HEK293 (cell line): ENCODE results near the gene NPDC1.

Experiments
- CTCF ChIA-PET: fragments of 350-600 bp; formaldehyde crosslinking; extraction: SDS; loops from one replicate; lab custom pipeline; 2021; ENCODE audit warnings: antibody characterized with exemption; lab: Yijun Ruan, JAX
- POLR2A ChIA-PET: fragments of 300-600 bp; formaldehyde crosslinking; extraction: SDS; loops from one replicate; lab custom pipeline; 2020; ENCODE audit warnings: antibody characterized with exemption, inconsistent platforms; lab: Yijun Ruan, JAX
- H3K27ac ChIP-seq: fragments of 200-500 bp; sonication (Bioruptor generic); 2 replicates; pipeline ENCODE4 v1.5.1; 2014; ENCODE audit warnings: low read depth, low read length, control low read depth, inconsistent platforms; ENCODE audit errors: extremely low read depth
- H3K36me3 ChIP-seq, 2 experiments: fragments of 200-500 bp in 1 of 2; sonication (Bioruptor generic) in 1 of 2; 1 replicate in 1 of 2; 2 replicates in 1 of 2; pipeline ENCODE4 v1.5.1; 2014 to 2017; ENCODE audit warnings: inconsistent platforms in 2 of 2, low read length in 2 of 2; ENCODE audit not compliant: control insufficient read depth in 2 of 2, insufficient read depth in 1 of 2
- H3K4me1 ChIP-seq: fragments of 200-500 bp; sonication (Bioruptor generic); 2 replicates; pipeline ENCODE4 v1.5.1; 2014; ENCODE audit warnings: mild to moderate bottlenecking, low read length, inconsistent platforms; ENCODE audit not compliant: control insufficient read depth, insufficient read depth
- H3K4me3 ChIP-seq: 2 replicates; pipeline ENCODE4 v1.5.1; 2011; ENCODE audit warnings: low read depth, mild to moderate bottlenecking, control low read depth, low read length, moderate library complexity
- H3K9me3 ChIP-seq: fragments of 200-500 bp; sonication (Bioruptor generic); 2 replicates; pipeline ENCODE4 v1.5.1; 2014; ENCODE audit warnings: low read depth, low read length, inconsistent platforms; ENCODE audit not compliant: control insufficient read depth, insufficient read depth
- GLI4 ChIP-seq: fragments of 450-650 bp; formaldehyde crosslinking; IDR thresholded peaks from 2 replicates; pipeline ENCODE4 v1.5.1; 2016; ENCODE audit warnings: missing biosample characterization, missing genetic modification characterization
- INSM2 ChIP-seq: fragments of 450-650 bp; formaldehyde crosslinking; IDR thresholded peaks from 2 replicates; pipeline ENCODE4 v1.5.1; 2016; ENCODE audit warnings: missing biosample characterization, missing genetic modification characterization
- KLF9 ChIP-seq: fragments of 450-650 bp; formaldehyde crosslinking; IDR thresholded peaks from 2 replicates; pipeline ENCODE4 v1.5.1; 2016; ENCODE audit warnings: missing biosample characterization, missing genetic modification characterization, low read depth
- MEIS1 ChIP-seq: sonication (generic); formaldehyde crosslinking; IDR thresholded peaks from 2 replicates; pipeline ENCODE4 v1.8.1; 2022; ENCODE audit warnings: missing genetic modification reagents, mild to moderate bottlenecking, borderline replicate concordance
- MYNN ChIP-seq: fragments of 450-650 bp; formaldehyde crosslinking; IDR thresholded peaks from 2 replicates; pipeline ENCODE4 v1.5.1; 2016; ENCODE audit warnings: missing biosample characterization, missing genetic modification characterization, borderline replicate concordance
- OVOL3 ChIP-seq: fragments of 450-650 bp; formaldehyde crosslinking; IDR thresholded peaks from 2 replicates; pipeline ENCODE4 v1.5.1; 2016; ENCODE audit warnings: missing biosample characterization, missing genetic modification characterization
- SP2 ChIP-seq: fragments of 450-650 bp; formaldehyde crosslinking; IDR thresholded peaks from 2 replicates; pipeline ENCODE4 v1.5.1; 2016; ENCODE audit warnings: missing biosample characterization, missing genetic modification characterization
- WT1 ChIP-seq: fragments of 450-650 bp; formaldehyde crosslinking; IDR thresholded peaks from 2 replicates; pipeline ENCODE4 v1.5.1; 2016; ENCODE audit warnings: missing biosample characterization, missing genetic modification characterization
- ZBTB17 ChIP-seq: fragments of 450-650 bp; formaldehyde crosslinking; IDR thresholded peaks from 2 replicates; pipeline ENCODE4 v1.5.1; 2016; ENCODE audit warnings: missing biosample characterization, missing genetic modification characterization
- ZBTB20 ChIP-seq: fragments of 450-650 bp; formaldehyde crosslinking; IDR thresholded peaks from 2 replicates; pipeline ENCODE4 v1.5.1; 2016; ENCODE audit warnings: missing biosample characterization, missing genetic modification characterization
- ZBTB48 ChIP-seq: fragments of 450-650 bp; formaldehyde crosslinking; IDR thresholded peaks from 2 replicates; pipeline ENCODE4 v1.5.1; 2016; ENCODE audit warnings: missing biosample characterization, missing genetic modification characterization
- ZBTB8A ChIP-seq: fragments of 450-650 bp; formaldehyde crosslinking; IDR thresholded peaks from 2 replicates; pipeline ENCODE4 v1.5.1; 2016; ENCODE audit warnings: missing biosample characterization, missing genetic modification characterization
- ZEB2 ChIP-seq: fragments of 450-650 bp; formaldehyde crosslinking; IDR thresholded peaks from 2 replicates; pipeline ENCODE4 v1.5.1; 2016; ENCODE audit warnings: missing biosample characterization, missing genetic modification characterization
- ZNF214 ChIP-seq: fragments of 450-650 bp; formaldehyde crosslinking; IDR thresholded peaks from 2 replicates; pipeline ENCODE4 v1.5.1; 2017; ENCODE audit warnings: missing biosample characterization, mild to moderate bottlenecking, missing genetic modification characterization, borderline replicate concordance
- ZNF266 ChIP-seq: fragments of 450-650 bp; formaldehyde crosslinking; IDR thresholded peaks from 2 replicates; pipeline ENCODE4 v1.5.1; 2016; ENCODE audit warnings: missing biosample characterization, missing genetic modification characterization, low read depth
- ZNF302 ChIP-seq: fragments of 450-650 bp; formaldehyde crosslinking; IDR thresholded peaks from 2 replicates; pipeline ENCODE4 v1.5.1; 2016; ENCODE audit warnings: missing biosample characterization, missing genetic modification characterization, low read depth
- ZNF311 ChIP-seq: fragments of 450-650 bp; formaldehyde crosslinking; IDR thresholded peaks from 2 replicates; pipeline ENCODE4 v1.5.1; 2017; ENCODE audit warnings: missing biosample characterization, missing genetic modification characterization, borderline replicate concordance
- ZNF610 ChIP-seq: fragments of 450-650 bp; formaldehyde crosslinking; IDR thresholded peaks from 2 replicates; pipeline ENCODE4 v1.5.1; 2016; ENCODE audit warnings: missing biosample characterization, missing genetic modification characterization, borderline replicate concordance
- ZNF623 ChIP-seq: fragments of 450-650 bp; formaldehyde crosslinking; IDR thresholded peaks from 2 replicates; pipeline ENCODE4 v1.5.1; 2016; ENCODE audit warnings: missing biosample characterization, missing genetic modification characterization
- ZNF629 ChIP-seq: fragments of 450-650 bp; formaldehyde crosslinking; IDR thresholded peaks from 2 replicates; pipeline ENCODE4 v1.5.1; 2017; ENCODE audit warnings: missing biosample characterization, missing genetic modification characterization
- ZNF654 ChIP-seq: fragments of 450-650 bp; formaldehyde crosslinking; IDR thresholded peaks from 2 replicates; pipeline ENCODE4 v1.5.1; 2016; ENCODE audit warnings: low read depth, missing biosample characterization, missing genetic modification characterization
- ZNF692 ChIP-seq: fragments of 450-650 bp; formaldehyde crosslinking; IDR thresholded peaks from 2 replicates; pipeline ENCODE4 v1.5.1; 2016; ENCODE audit warnings: missing biosample characterization, missing genetic modification characterization
- ZNF768 ChIP-seq: fragments of 450-650 bp; formaldehyde crosslinking; IDR thresholded peaks from 2 replicates; pipeline ENCODE4 v1.5.1; 2018; ENCODE audit warnings: missing biosample characterization, mild to moderate bottlenecking, missing genetic modification characterization
- ZNF777 ChIP-seq: fragments of 450-650 bp; formaldehyde crosslinking; IDR thresholded peaks from 2 replicates; pipeline ENCODE4 v1.5.1; 2017; ENCODE audit warnings: missing biosample characterization, missing genetic modification characterization, borderline replicate concordance
- ZNF830 ChIP-seq: fragments of 450-650 bp; IDR thresholded peaks from 2 replicates; pipeline ENCODE4 v1.5.0; 2018; ENCODE audit warnings: missing biosample characterization, missing genetic modification characterization, low read depth, mild to moderate bottlenecking, moderate library complexity
- TF ChIP-seq, protein P1 (sequence below): fragments of 450-650 bp; formaldehyde crosslinking; IDR thresholded peaks from 2 replicates; pipeline ENCODE4 v1.5.1; 2016; ENCODE audit warnings: missing biosample characterization, missing genetic modification characterization
- TF ChIP-seq, protein P2 (sequence below): fragments of 450-650 bp; formaldehyde crosslinking; IDR thresholded peaks from 2 replicates; pipeline ENCODE4; 2016; ENCODE audit warnings: missing biosample characterization, missing genetic modification characterization
- TF ChIP-seq, protein P3 (sequence below): fragments of 450-650 bp; formaldehyde crosslinking; IDR thresholded peaks from 2 replicates; pipeline ENCODE4 v1.5.1; 2017; ENCODE audit warnings: missing biosample characterization, missing genetic modification characterization
- TF ChIP-seq, protein P4 (sequence below): fragments of 450-650 bp; formaldehyde crosslinking; conservative IDR thresholded peaks from 2 replicates; pipeline ENCODE4 v1.5.1; 2016; ENCODE audit warnings: low read depth, missing biosample characterization, missing genetic modification characterization

The NPDC1 gene

DNA sequence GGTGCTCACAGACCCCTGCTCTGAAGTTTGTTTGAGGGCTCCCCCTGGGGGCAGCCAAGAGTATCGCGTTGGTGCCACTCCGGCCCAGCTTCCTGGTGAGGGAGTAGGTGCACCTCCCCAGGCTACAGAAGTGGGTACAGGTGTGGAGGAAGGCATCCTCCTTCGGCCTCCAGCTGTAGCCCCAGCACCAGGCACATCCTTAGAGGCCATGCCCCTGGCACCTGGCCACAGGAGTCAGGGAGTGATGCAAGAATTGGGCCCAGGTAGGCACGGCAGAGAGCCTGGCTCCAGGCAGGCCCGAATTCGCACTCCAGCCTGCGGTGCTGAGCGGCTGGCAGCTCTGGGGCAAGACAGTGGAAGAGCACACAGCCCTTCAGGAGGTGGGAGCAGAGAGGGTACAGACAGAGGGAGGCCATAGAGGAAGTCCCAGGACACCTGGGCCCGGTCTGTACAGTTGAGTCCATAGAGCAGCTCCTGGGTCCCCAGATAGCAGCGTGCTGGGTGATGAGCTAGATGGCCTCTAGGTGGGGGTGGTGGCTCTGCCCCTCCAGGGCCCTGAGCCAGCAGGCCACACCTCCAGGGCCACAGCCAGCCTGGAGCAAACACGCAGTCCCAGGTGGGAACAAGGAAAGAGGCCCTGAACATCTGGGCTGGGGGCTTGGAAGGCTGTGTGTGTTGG lies 22.0 kb upstream of the NPDC1 start:
- H3K36me3 ChIP-seq, result peaks cover 0 to 17% of the 10 kb centered on the region in 2 experiments; a peak in 1 of 3 replicates
- peaks cover 10% of the 10 kb centered on the region; the same call in 1 of the 2 replicates for H3K4me1 ChIP-seq
- POLR2A ChIA-PET, result interaction anchor here (0.6 to 9.1 kb wide), 16 partner anchors 9 to 188 kb away, joined by 3 to 137 read pairs (median 4); partner anchors contain the start of genes ENTPD2, MAN1B1, NDOR1 and NPDC1
- no peak overlapping the region for H3K4me3 ChIP-seq
- CTCF ChIA-PET, result interaction anchor here (0.6 to 11.3 kb wide), 36 partner anchors 9 to 946 kb away, joined by 3 to 237 read pairs (median 4); partner anchors contain the start of genes ABCA2, CYSRT1, ENTPD2 and MAN1B1
- H3K27ac ChIP-seq, result no peak overlapping the region
- no peaks in the 10 kb centered on the region for H3K9me3 ChIP-seq
- no peak for TF ChIP-seq ZNF266 (tag by site-specific recombination)
- TF ChIP-seq, protein P1, sequence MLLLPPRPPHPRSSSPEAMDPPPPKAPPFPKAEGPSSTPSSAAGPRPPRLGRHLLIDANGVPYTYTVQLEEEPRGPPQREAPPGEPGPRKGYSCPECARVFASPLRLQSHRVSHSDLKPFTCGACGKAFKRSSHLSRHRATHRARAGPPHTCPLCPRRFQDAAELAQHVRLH (tag by site-specific recombination), result no peak
- TF ChIP-seq ZBTB20, result peak; percentile 73
- TF ChIP-seq INSM2 (tag by site-specific recombination), result no peak
- TF ChIP-seq ZNF777 (tag by site-specific recombination), result no peak
- no peak for TF ChIP-seq ZBTB48 (tag by site-specific recombination)
- no peak for TF ChIP-seq MEIS1 (CRISPR knock-in tag)
- TF ChIP-seq ZNF654 (tag by site-specific recombination), result peak; percentile 13; the same call in 1 of the 2 replicates
- TF ChIP-seq, protein P2, sequence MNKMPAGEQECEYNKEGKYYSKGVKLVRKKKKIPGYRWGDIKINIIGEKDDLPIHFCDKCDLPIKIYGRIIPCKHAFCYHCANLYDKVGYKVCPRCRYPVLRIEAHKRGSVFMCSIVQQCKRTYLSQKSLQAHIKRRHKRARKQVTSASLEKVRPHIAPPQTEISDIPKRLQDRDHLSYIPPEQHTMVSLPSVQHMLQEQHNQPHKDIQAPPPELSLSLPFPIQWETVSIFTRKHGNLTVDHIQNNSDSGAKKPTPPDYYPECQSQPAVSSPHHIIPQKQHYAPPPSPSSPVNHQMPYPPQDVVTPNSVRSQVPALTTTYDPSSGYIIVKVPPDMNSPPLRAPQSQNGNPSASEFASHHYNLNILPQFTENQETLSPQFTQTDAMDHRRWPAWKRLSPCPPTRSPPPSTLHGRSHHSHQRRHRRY, result no peak
- TF ChIP-seq ZBTB8A (tag by site-specific recombination), result peak; percentile 25; the same call in 1 of the 2 replicates
- TF ChIP-seq ZNF623 (tag by site-specific recombination), result no peak
- no peak for TF ChIP-seq ZNF768 (tag by site-specific recombination)
- TF ChIP-seq KLF9 (tag by site-specific recombination), result peak; percentile 55; the same call in 1 of the 2 replicates
- no peak for TF ChIP-seq OVOL3 (tag by site-specific recombination)
- TF ChIP-seq, protein P3, sequence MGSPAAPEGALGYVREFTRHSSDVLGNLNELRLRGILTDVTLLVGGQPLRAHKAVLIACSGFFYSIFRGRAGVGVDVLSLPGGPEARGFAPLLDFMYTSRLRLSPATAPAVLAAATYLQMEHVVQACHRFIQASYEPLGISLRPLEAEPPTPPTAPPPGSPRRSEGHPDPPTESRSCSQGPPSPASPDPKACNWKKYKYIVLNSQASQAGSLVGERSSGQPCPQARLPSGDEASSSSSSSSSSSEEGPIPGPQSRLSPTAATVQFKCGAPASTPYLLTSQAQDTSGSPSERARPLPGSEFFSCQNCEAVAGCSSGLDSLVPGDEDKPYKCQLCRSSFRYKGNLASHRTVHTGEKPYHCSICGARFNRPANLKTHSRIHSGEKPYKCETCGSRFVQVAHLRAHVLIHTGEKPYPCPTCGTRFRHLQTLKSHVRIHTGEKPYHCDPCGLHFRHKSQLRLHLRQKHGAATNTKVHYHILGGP, result no peak
- no peak for TF ChIP-seq MYNN (tag by site-specific recombination)
- peak; percentile 65 for TF ChIP-seq ZBTB17
- TF ChIP-seq ZNF629 (tag by site-specific recombination), result no peak
- TF ChIP-seq ZNF302 (tag by site-specific recombination), result no peak
- peak; percentile 46; the same call in 1 of the 2 replicates for TF ChIP-seq ZNF692 (tag by site-specific recombination)
- no peak for TF ChIP-seq WT1
- TF ChIP-seq, protein P4, sequence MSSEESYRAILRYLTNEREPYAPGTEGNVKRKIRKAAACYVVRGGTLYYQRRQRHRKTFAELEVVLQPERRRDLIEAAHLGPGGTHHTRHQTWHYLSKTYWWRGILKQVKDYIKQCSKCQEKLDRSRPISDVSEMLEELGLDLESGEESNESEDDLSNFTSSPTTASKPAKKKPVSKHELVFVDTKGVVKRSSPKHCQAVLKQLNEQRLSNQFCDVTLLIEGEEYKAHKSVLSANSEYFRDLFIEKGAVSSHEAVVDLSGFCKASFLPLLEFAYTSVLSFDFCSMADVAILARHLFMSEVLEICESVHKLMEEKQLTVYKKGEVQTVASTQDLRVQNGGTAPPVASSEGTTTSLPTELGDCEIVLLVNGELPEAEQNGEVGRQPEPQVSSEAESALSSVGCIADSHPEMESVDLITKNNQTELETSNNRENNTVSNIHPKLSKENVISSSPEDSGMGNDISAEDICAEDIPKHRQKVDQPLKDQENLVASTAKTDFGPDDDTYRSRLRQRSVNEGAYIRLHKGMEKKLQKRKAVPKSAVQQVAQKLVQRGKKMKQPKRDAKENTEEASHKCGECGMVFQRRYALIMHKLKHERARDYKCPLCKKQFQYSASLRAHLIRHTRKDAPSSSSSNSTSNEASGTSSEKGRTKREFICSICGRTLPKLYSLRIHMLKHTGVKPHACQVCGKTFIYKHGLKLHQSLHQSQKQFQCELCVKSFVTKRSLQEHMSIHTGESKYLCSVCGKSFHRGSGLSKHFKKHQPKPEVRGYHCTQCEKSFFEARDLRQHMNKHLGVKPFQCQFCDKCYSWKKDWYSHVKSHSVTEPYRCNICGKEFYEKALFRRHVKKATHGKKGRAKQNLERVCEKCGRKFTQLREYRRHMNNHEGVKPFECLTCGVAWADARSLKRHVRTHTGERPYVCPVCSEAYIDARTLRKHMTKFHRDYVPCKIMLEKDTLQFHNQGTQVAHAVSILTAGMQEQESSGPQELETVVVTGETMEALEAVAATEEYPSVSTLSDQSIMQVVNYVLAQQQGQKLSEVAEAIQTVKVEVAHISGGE, result 0 out of 2 replicates have a peak, but pooled peaks have one; percentile 23
- TF ChIP-seq ZNF830 (tag by site-specific recombination), result no peak
- no peak for TF ChIP-seq GLI4 (tag by site-specific recombination)
- no peak for TF ChIP-seq ZNF610 (tag by site-specific recombination)
- peak; percentile 92 for TF ChIP-seq ZEB2 (tag by site-specific recombination)
- TF ChIP-seq SP2 (tag by site-specific recombination), result no peak
- no peak for TF ChIP-seq ZNF214
- no peak for TF ChIP-seq ZNF311 (tag by site-specific recombination)
